WTC11 (cell line): ENCODE results near the gene APOBR.

Source experiments
- ATF1 ChIP-seq: sonication (generic); formaldehyde crosslinking; IDR thresholded peaks from 2 replicates; pipeline ENCODE4 v1.8.1; 2023; ENCODE audit warnings: mild to moderate bottlenecking, moderate library complexity, missing genetic modification reagents
- CBFB ChIP-seq: sonication (generic); formaldehyde crosslinking; IDR thresholded peaks from 2 replicates; pipeline ENCODE4 v1.8.1; 2022; ENCODE audit warnings: mild to moderate bottlenecking, low read depth, missing genetic modification reagents
- FOXJ3 ChIP-seq: sonication (generic); formaldehyde crosslinking; IDR thresholded peaks from 2 replicates; pipeline ENCODE4 v1.9.0; 2021; ENCODE audit warnings: missing genetic modification reagents, mild to moderate bottlenecking, borderline replicate concordance
- HMGA2 ChIP-seq: fragments of 250-450 bp; sonication (Bioruptor Pico); IDR thresholded peaks from 2 replicates; pipeline ENCODE4 v1.4.0; 2021; ENCODE audit warnings: mild to moderate bottlenecking, moderate library complexity
- JUN ChIP-seq: sonication (generic); formaldehyde crosslinking; IDR thresholded peaks from 2 replicates; pipeline ENCODE4 v1.8.0; 2023; ENCODE audit warnings: mild to moderate bottlenecking, missing genetic modification reagents
- TEAD1 ChIP-seq: sonication (generic); formaldehyde crosslinking; IDR thresholded peaks from 2 replicates; pipeline ENCODE4 v1.8.0; 2022; ENCODE audit warnings: mild to moderate bottlenecking, missing genetic modification reagents
- TF ChIP-seq, protein P1 (sequence below): fragments of 200-600 bp; IDR thresholded peaks from 2 replicates; pipeline ENCODE4 v1.8.0; 2022; ENCODE audit warnings: antibody characterized with exemption
- TF ChIP-seq, protein P2 (sequence below): sonication (generic); formaldehyde crosslinking; IDR thresholded peaks from 2 replicates; pipeline ENCODE4 v1.8.0; 2022; ENCODE audit warnings: mild to moderate bottlenecking, missing genetic modification reagents
- TF ChIP-seq, protein P3 (sequence below): sonication (generic); formaldehyde crosslinking; IDR thresholded peaks from 2 replicates; pipeline ENCODE4 v1.8.1; 2023; ENCODE audit warnings: mild to moderate bottlenecking, missing genetic modification reagents
- TF ChIP-seq, protein P4 (sequence below): sonication (generic); formaldehyde crosslinking; IDR thresholded peaks from 2 replicates; pipeline ENCODE4 v1.8.0; 2022; ENCODE audit warnings: mild to moderate bottlenecking, missing genetic modification reagents
- TF ChIP-seq, protein P5 (sequence below): sonication (generic); formaldehyde crosslinking; IDR thresholded peaks from 2 replicates; pipeline ENCODE4 v1.8.1; 2022; ENCODE audit warnings: low read depth, missing genetic modification reagents, borderline replicate concordance
- TF ChIP-seq, protein P6 (sequence below): sonication (generic); formaldehyde crosslinking; conservative IDR thresholded peaks from 2 replicates; pipeline ENCODE4 v1.8.1; 2023; ENCODE audit warnings: mild to moderate bottlenecking, low read depth, missing genetic modification reagents, moderate library complexity

DNA sequence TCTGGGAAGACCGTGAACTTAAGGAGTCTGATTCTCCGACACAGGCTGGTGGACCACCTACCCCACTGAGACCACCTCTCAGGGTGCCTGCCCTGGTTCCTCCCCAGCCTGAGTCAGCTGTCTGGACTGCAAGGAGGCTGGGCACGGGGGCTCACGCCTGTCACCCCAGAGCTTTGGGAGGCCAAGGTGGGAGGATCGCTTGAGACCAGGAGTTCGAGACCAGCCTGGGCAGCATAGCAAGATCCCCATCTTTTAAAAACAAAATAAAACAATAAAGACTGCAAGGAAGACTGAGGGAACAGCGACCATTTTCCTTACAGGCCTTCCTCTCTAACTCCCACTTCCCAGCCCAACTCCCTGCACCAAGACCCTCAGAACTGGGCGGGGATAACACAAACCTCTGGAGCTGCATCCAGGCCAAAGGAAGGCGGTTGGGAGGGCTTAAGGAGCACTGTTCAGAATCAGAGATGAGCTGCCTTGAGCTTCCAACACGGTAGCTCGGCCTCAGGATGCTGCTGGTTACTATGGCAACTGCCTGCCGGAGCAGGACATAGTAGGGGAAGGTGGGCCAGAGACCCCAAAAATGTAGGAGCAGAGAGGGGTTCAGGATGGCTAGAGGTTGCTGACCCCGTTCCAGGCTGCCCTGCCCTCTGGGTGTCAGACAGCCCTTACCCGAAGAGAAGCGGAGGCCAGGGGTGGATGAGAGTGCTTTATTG, 4.4 kb downstream of the APOBR start:
- TF ChIP-seq, protein P1, sequence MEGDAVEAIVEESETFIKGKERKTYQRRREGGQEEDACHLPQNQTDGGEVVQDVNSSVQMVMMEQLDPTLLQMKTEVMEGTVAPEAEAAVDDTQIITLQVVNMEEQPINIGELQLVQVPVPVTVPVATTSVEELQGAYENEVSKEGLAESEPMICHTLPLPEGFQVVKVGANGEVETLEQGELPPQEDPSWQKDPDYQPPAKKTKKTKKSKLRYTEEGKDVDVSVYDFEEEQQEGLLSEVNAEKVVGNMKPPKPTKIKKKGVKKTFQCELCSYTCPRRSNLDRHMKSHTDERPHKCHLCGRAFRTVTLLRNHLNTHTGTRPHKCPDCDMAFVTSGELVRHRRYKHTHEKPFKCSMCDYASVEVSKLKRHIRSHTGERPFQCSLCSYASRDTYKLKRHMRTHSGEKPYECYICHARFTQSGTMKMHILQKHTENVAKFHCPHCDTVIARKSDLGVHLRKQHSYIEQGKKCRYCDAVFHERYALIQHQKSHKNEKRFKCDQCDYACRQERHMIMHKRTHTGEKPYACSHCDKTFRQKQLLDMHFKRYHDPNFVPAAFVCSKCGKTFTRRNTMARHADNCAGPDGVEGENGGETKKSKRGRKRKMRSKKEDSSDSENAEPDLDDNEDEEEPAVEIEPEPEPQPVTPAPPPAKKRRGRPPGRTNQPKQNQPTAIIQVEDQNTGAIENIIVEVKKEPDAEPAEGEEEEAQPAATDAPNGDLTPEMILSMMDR: no peak
- TF ChIP-seq, protein P2, sequence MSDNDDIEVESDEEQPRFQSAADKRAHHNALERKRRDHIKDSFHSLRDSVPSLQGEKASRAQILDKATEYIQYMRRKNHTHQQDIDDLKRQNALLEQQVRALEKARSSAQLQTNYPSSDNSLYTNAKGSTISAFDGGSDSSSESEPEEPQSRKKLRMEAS: no peak
- TF ChIP-seq, protein P3, sequence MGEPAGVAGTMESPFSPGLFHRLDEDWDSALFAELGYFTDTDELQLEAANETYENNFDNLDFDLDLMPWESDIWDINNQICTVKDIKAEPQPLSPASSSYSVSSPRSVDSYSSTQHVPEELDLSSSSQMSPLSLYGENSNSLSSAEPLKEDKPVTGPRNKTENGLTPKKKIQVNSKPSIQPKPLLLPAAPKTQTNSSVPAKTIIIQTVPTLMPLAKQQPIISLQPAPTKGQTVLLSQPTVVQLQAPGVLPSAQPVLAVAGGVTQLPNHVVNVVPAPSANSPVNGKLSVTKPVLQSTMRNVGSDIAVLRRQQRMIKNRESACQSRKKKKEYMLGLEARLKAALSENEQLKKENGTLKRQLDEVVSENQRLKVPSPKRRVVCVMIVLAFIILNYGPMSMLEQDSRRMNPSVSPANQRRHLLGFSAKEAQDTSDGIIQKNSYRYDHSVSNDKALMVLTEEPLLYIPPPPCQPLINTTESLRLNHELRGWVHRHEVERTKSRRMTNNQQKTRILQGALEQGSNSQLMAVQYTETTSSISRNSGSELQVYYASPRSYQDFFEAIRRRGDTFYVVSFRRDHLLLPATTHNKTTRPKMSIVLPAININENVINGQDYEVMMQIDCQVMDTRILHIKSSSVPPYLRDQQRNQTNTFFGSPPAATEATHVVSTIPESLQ (CRISPR knock-in tag): no peak
- TF ChIP-seq ATF1 (no peak), TEAD1 (CRISPR knock-in tag) (no peak), HMGA2 (CRISPR knock-in tag) (no peak), JUN (CRISPR knock-in tag) (no peak), FOXJ3 (CRISPR knock-in tag) (no peak), CBFB (CRISPR knock-in tag) (no peak)
- TF ChIP-seq, protein P4, sequence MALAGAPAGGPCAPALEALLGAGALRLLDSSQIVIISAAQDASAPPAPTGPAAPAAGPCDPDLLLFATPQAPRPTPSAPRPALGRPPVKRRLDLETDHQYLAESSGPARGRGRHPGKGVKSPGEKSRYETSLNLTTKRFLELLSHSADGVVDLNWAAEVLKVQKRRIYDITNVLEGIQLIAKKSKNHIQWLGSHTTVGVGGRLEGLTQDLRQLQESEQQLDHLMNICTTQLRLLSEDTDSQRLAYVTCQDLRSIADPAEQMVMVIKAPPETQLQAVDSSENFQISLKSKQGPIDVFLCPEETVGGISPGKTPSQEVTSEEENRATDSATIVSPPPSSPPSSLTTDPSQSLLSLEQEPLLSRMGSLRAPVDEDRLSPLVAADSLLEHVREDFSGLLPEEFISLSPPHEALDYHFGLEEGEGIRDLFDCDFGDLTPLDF: no peak
- TF ChIP-seq, protein P5, sequence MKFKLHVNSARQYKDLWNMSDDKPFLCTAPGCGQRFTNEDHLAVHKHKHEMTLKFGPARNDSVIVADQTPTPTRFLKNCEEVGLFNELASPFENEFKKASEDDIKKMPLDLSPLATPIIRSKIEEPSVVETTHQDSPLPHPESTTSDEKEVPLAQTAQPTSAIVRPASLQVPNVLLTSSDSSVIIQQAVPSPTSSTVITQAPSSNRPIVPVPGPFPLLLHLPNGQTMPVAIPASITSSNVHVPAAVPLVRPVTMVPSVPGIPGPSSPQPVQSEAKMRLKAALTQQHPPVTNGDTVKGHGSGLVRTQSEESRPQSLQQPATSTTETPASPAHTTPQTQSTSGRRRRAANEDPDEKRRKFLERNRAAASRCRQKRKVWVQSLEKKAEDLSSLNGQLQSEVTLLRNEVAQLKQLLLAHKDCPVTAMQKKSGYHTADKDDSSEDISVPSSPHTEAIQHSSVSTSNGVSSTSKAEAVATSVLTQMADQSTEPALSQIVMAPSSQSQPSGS (CRISPR knock-in tag): no peak
- TF ChIP-seq, protein P6, sequence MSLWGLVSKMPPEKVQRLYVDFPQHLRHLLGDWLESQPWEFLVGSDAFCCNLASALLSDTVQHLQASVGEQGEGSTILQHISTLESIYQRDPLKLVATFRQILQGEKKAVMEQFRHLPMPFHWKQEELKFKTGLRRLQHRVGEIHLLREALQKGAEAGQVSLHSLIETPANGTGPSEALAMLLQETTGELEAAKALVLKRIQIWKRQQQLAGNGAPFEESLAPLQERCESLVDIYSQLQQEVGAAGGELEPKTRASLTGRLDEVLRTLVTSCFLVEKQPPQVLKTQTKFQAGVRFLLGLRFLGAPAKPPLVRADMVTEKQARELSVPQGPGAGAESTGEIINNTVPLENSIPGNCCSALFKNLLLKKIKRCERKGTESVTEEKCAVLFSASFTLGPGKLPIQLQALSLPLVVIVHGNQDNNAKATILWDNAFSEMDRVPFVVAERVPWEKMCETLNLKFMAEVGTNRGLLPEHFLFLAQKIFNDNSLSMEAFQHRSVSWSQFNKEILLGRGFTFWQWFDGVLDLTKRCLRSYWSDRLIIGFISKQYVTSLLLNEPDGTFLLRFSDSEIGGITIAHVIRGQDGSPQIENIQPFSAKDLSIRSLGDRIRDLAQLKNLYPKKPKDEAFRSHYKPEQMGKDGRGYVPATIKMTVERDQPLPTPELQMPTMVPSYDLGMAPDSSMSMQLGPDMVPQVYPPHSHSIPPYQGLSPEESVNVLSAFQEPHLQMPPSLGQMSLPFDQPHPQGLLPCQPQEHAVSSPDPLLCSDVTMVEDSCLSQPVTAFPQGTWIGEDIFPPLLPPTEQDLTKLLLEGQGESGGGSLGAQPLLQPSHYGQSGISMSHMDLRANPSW (CRISPR knock-in tag): no peak
